C4-2B (cell line): ENCODE results near the gene FAM53B.

ENCODE experiments used
- ZFX ChIP-seq: fragments of 450-650 bp; IDR thresholded peaks from 2 replicates; pipeline ENCODE4 v1.6.1; 2017
- TF ChIP-seq, protein P1 (sequence below): fragments of 450-650 bp; conservative IDR thresholded peaks from 2 replicates; pipeline ENCODE4 v1.5.1; 2017; ENCODE audit warnings: mild to moderate bottlenecking

DNA sequence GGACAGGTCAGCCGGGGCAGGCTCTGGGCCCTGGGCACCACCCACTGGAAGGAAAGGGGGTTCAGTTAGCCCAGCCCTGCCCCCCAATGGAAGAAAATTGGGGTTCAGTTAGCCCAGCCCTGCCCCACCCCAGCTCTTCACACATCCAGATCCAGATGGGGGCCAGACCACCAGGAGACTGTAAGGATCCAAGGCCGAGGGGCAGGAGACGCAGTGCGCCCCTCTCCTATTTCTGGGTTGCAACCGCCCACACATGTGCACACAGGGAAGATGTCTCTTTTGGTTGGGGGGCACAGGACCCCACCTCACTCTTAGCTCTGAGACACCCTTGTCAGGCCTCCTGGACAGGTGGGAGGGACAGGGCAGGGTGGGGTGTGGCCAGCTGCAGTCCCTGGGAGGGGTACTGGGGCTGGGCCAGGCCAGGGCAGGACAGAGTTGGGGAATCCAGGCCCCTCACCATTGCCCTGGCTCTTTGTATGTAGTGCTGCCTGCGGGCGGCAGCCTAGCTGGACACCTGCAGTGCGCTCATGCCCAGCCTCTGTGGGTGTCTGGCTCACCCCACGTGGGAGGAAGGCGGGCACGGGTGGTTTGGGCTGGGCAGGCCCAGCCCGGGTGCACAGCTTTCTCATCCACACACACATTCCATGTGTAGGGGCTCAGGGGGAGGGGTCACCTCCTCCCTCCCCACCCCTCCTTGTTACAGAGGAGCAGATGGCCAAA is 141.4 kb downstream of the FAM53B start:
- TF ChIP-seq, protein P1, sequence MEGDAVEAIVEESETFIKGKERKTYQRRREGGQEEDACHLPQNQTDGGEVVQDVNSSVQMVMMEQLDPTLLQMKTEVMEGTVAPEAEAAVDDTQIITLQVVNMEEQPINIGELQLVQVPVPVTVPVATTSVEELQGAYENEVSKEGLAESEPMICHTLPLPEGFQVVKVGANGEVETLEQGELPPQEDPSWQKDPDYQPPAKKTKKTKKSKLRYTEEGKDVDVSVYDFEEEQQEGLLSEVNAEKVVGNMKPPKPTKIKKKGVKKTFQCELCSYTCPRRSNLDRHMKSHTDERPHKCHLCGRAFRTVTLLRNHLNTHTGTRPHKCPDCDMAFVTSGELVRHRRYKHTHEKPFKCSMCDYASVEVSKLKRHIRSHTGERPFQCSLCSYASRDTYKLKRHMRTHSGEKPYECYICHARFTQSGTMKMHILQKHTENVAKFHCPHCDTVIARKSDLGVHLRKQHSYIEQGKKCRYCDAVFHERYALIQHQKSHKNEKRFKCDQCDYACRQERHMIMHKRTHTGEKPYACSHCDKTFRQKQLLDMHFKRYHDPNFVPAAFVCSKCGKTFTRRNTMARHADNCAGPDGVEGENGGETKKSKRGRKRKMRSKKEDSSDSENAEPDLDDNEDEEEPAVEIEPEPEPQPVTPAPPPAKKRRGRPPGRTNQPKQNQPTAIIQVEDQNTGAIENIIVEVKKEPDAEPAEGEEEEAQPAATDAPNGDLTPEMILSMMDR = no peak
- no peak for TF ChIP-seq ZFX
